Gastrocnemius medialis (tissue), 4 donors: ENCODE measurements around the gene KCNA5.

ENCODE experiments used
- POLR2A ChIP-seq, 2 donors: fragments of 450-650 bp; IDR thresholded peaks; one replicate each; pipeline ENCODE4 v1.6.1; 2017; ENCODE audit warnings: antibody characterized with exemption in 2 of 2, mild to moderate bottlenecking in 2 of 2, moderate library complexity in 2 of 2
- TF ChIP-seq, protein P1 (sequence below), 5 experiments: fragments of 450-650 bp in 3 of 5; fragments of 200-600 bp in 2 of 5; sonication (generic) in 2 of 5; IDR thresholded peaks in 4 of 5; conservative IDR thresholded peaks in 1 of 5; 1 replicate in 4 of 5; 2 replicates in 1 of 5; pipeline ENCODE4 v1.5.1; 2016 to 2019; ENCODE audit warnings: antibody characterized with exemption in 5 of 5, mild to moderate bottlenecking in 3 of 5, moderate library complexity in 3 of 5

DNA sequence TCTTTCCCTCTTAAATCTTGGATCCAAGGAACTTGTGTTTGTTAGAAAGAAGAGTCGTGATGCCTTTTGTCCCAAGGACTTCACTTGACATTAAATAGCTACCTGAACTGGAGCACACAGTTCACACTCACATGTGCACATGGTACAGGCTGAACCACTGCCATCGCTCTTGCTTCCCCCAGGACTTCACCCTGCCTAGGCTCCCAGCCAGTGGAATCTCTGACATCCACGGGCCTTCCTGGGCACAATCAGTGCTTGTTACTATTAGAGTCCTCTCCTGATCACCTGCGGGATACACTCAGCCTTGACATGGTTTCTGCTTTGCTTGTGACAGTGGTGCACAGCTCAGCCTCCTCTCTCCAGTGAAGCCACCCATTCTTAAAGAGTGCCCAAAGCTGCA is 49.1 kb upstream of the KCNA5 start:
- TF ChIP-seq, protein P1, sequence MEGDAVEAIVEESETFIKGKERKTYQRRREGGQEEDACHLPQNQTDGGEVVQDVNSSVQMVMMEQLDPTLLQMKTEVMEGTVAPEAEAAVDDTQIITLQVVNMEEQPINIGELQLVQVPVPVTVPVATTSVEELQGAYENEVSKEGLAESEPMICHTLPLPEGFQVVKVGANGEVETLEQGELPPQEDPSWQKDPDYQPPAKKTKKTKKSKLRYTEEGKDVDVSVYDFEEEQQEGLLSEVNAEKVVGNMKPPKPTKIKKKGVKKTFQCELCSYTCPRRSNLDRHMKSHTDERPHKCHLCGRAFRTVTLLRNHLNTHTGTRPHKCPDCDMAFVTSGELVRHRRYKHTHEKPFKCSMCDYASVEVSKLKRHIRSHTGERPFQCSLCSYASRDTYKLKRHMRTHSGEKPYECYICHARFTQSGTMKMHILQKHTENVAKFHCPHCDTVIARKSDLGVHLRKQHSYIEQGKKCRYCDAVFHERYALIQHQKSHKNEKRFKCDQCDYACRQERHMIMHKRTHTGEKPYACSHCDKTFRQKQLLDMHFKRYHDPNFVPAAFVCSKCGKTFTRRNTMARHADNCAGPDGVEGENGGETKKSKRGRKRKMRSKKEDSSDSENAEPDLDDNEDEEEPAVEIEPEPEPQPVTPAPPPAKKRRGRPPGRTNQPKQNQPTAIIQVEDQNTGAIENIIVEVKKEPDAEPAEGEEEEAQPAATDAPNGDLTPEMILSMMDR (IDR thresholded peaks at IDR 0.05 in 4 of 5, conservative IDR thresholded peaks at IDR 0.05 in 1 of 5): no peak
- TF ChIP-seq POLR2A (IDR thresholded peaks at IDR 0.05): no peak
